ENCODE results near the gene CTNNA3.

Gene CTNNA3

DNA sequence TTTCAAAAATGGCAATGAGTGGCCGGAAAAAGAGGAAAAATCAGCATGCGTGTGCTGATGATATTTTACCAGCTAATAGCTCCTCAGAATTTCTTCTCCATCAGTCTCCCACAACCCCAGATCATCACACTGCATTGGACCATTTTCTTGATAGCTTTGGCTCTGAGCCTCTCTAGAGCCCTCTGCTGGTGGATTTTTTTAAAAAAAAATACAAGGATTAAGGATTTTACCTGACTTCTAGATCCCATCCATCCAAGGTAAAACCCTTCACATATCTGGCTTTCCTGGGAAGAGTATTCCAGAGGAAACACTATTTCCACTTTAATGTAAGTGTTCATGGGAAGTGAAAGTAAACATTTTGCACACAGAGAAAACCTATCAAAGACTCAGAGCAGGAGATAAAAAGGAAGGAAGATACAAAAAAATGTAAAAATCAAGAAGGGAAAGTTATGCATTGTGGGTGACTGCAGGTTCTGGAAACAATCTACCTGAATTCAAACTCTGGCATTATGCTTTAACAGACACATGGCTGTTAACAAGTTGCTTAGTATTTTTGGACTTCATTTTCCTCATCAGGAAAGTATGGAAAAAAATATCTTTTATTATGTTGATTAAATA, 389.3 kb downstream of the CTNNA3 start:
- DNase-seq: peak; percentile 72

DNA sequence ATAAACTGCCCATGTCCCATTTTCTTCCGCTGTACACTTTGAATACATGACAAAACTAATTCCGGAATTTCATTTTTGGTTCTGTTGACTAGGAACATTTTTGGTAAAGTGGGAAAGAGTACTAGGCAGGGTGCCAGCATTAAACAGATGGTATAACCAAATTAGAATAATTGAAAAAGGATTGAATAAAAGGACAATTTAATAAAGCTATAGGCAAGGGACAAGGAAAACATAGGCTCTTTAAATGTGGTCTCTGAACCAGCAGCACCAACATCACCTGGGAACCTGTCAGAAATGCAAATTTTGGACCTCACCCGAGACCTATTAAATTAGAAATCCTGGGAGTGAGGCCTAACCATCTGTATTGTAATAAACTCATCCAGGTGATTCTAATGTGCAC, 393.3 kb downstream of the CTNNA3 start:
- DNase-seq: no peak

DNA sequence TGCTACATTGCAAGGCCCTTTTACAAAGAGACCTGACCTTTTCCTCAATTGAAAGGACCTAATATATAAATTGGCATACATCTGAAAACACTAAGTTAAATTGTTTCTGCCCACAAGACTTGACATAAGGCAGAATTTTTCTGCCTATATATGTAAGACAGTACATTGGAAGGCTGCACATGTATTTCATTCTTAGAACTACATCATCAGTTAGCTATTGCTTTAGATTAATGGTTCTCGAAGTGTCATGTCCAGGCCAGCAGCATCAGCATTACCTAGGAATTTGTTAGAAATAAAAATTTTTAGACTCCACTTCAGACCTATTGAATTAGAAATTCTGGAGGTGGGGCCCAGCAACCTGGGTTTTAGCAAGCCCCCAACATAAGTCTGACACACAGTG, 396.2 kb downstream of the CTNNA3 start:
- DNase-seq: no peak

DNA sequence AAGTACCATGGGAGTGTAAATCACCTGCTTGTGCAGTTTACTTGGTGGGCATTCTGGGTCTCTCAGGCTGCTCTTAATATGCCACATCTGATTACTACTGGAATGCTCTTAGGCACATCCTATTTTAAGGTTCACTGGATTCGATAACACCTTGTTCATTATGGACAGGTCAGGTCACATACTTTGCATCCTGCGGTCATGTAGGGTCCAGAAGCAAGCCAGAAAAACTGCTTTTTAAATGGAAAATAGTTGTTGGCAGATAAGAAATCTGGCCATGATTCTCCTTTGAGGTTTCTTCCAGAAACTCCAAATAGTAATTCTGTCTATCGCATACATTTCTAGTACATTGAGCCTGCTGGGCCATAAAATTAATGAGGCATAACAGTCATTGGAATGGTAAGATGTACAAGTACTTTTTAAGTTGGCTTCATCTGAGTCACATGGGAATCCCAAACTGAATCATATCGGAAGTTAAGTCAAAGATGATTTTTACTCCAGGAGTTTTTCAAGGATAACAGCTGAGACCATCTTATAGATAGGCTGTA, 398.3 kb downstream of the CTNNA3 start:
- DNase-seq: no peak

DNA sequence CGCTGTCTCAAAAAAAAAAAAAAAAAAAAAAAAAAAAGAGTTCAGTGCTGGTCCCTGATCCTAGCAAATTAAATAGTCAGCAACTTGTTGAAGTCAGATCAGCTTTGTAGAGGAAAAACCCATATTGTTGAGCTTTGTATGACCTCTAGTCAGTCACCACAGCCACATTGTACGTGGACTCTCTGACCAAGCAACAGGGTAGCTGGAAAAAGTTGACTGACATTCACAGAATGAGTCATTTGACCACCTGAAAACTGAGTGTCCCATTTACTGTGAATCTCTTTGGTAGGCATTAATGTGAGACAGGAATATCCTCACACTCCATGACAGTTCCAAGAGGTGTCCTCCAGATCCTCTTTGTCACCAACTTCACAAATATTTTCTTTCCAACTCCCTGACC, 399.1 kb downstream of the CTNNA3 start:
- DNase-seq: no peak

DNA sequence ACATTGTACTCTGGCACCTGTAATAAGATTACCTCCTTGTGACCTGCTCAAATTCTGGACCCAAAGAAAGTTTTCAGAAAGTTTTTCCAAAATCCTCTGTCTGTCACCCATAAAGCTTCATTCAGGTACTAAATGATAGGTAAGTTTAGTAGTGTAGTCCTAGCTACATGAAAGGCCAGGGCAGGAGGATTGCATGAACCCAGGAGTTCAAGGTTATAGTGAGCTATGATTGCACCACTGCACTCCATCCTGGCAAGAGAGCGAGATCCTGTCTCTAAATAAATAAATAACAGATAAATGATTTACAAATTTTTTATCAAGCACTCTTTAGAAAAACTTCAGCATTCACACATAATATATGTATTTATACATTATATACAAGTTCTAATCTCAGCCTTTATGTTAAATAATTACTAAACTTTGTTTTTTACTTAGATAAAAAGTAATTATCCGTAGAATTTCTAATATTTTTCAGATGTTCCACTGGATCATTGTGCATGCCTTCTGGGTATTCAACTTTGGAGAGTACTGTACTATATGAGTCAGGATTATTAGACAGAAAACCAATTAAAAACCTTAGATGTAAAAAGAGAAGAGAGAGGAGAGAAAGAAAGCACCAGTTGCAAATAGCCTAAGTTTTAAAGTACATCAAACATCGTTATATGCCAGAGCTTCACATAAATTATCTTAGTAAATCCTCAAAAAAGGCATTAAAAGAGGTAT, 407.1 kb downstream of the CTNNA3 start:
- no peak for DNase-seq

DNA sequence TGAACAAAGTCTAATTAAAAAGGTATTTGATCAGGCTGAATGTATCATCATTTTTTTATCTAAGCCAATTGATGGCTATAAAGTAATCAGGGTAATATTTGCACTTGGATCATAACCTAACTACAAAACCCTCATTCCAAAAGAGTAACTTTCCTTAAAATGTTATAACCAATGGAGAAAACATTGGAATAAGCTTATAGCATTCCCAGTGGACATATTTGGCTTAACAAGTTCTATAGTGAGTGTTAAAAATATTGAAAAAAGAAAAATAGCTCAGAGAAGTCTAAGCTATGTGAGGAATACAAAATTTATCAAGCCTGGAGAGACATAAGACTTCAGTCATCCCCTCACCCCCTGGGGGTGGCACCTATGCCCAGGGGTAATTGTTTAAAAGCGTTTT, 411.4 kb downstream of the CTNNA3 start:
- DNase-seq: no peak

DNA sequence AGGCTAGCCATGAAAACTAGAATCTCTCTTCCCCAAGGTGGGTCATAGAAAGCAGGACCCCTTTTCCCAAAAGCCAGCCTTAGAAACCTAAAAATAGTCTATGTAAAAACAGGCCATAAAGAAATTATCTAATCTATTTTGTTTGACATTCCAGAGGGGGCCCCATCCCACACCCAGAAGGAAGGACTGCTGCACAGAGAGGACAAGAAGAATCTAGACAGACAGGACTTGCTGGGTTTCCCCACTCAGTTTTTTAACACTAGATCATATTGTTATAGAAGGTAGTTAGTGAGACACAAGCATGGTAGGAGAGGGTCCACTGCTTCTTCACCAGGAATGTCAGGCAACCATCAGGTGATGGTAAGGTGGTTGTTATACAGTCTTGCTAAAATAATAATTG, 413.1 kb downstream of the CTNNA3 start:
- no peak for DNase-seq

DNA sequence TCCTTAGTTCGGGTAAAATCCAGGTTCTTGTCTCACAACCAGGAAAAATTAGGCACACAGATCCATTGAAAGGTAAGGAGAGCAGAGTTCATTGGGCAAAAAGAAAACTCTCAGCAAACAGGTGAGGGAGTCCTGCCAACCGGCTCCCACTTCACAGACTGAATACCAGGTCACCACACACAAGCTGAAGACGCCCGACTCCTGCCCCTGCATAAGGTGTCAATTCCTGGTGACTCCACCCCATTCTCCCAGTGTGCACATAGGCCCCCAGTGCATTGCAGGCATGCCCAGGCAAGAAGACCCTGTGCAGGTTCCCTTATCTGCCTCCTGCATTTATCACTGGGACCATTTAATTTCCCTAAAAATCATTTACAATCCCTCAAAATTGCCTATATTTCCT, 415.6 kb downstream of the CTNNA3 start:
- DNase-seq: no peak

DNA sequence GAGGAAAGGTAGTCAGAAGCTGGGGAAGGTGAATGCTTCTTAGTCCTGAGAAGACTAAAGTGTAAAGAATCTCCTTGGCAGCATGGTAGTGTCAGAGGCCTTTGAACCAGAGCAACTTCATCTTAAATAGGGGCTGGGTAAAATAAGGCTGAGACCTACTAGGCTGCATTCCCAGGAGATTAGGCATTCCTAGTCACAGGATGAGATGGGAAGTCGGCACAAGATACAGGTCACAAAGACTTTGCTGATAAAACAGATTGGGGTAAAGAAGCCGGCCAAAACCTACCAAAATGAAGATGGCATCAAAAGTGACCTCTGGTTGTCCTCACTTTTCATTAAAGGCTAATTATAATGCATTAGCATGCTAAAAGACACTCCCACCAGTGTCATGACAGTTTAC, 418.6 kb downstream of the CTNNA3 start:
- no peak for DNase-seq

DNA sequence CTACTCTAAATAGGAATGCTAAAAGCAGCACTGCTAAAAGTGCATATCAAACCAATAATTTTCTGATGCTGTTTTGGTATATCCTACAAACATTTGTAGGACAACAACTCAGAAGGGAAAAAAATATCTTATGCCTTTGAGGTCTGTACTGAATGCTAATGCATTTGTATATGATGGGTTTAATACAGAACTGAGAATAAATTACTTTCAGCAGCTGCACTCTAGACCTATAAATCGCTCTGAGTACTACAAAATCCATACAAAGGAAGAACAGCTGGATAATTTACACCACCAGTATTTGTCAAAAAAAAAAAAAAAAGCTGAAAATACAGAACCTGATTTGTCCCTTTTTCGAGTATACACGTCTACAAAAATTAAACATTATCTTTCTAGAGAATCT, 426.2 kb downstream of the CTNNA3 start:
- DNase-seq: no peak

DNA sequence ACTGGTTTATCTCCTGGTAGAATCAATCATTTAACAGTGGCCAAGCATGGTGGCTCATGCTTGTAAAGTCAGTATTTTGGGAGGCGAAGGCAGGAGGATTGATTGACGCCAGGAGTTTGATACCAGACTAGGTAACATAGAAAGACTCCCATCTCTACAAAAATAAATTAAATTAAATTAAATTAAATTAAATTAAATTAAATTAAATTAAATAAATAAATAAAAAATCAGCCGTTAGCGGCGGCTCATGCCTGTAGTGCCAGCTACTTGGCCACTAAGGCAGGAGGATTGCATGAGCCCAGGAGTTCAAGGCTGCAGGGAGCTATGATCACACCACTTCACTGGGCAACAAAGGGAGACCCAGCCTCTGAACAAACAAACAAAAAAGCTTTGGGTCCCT, 427.8 kb downstream of the CTNNA3 start:
- no peak for DNase-seq

DNA sequence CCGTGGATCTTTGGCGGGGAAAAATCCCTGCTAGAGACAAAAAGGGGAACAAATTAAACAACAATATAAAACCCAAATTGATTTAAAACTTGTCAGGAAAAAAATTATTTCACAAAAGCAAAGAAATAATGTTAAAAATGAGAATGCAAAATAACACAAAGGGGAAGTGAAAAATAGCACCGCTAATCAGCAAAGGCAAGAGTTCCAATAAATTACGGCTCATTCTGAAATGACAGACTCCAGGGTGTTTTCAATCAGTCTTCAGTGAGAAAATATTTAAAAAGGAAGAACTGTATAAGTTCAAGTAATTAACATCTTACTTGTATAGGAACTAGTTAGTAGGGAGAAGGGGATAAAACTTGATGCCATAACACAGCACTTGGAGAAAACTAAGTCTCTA, 433.3 kb downstream of the CTNNA3 start:
- no peak for DNase-seq

DNA sequence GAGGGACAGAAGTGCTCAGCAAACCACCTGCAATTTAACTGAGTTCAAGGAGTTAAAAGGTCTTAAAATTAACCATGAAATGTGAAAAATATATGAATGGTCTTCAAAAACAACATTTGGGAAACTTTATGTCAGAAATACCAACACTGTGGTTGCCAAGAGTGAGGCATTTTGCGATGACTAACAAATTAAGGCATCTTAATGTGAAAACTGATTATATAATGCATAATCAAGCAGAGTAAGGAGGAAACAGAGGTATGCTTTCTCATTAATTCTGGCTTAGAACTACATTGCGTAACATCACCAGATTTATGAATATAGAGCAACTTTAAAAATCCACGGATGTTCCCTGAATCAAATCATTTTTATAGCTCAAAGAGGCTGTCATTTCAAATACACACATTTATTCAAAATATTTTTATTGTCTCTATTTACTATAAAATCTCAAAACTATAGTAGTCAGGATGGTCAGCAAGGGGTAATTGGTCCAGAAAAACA, 434.6 kb downstream of the CTNNA3 start:
- DNase-seq: no peak

DNA sequence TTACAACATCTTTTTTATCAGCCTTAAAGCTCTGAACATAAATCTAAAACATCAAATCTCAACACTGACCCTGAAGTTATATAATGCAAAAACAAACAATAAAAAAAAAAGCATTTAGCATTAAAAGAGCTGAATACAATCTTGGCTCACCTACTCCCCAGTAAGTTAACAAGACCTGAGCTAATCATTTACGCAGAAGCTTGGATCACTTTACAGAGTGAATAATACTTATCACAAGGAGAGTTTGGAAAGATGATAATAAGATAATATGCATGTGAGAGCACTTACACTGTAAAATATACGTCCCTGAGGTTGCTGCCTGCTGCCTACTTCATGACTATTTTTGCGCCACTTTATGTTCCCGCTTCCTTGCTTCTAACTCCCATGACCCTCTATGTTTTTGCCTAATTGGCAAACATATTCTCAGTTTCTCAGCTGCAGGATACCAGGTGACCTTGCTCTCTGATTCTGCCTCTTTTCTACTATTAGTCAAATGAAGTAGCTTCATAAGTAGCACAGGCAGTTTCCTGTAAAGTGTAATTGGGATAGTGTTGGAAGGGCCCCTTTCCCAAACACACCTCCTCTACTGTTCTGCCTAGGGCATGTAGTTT, 436.6 kb downstream of the CTNNA3 start:
- DNase-seq: no peak

DNA sequence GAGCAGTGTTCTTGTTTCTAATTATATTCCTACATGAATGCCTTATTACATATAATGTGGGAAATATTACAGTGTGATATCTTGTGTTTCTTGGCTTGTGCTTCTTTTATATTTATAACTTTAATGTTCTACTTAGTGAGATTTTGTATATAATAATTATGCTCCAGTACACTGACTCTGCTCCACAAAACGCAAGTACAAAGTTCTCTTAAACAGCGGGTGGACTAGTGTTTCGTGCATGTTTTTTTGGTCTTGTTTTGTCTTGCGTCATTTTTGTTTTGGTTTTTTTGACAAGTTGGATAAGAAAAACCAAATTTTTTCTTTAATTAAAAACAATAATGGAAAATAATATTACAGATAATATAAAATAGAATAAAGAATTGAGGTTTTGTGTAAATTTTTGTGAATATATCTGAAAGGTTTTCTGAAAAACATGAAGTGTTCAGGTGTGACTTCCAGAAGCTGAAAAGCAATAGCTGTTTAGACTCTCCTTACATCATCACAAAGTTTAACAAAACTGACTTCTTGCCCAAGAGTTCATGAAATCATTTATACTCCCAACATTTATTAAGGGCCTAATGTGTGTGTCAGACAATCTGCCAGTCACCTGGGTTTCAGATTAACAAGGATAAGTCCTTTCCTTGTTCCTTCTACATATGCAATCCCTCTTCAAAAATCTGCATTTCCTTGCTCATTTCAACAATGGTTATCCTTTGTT, 438.4 kb downstream of the CTNNA3 start:
- DNase-seq: no peak

DNA sequence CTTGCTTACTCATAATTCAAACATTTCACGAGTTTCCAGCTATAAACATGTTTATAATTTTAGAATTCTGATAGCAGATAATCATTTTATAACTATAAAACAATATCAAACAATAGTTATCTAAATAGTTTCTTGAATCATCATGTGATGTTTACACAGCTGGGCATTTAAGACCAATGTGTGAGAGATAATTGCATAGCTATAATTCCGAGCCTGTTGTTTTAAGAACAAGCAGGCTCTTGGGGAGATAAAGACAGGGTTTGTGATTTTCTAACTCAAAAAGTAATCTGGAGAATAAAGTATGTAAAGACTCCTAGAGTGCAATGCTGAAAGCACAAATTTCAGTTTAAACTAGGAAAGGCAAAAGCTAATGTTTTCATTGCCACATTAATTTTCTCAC, 439.0 kb downstream of the CTNNA3 start:
- peak; percentile 7 for DNase-seq

DNA sequence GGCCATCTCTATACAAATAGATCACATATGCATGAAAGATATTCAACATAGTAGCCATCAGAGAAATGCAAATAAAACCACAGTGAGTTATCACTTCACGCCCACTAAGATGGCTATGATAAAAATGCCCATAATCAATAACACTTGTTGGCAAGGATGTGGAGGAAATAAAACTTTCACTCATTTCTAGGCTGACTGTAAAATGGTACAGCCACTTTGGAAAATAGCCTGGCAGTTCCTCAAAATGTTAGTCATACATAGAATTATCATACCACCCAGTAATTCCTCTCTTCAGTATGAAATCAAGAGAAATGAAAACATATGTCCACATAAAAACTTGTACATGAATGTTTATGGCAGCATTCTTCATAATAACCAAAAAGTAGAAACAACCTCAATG, 445.3 kb downstream of the CTNNA3 start:
- no peak for DNase-seq

DNA sequence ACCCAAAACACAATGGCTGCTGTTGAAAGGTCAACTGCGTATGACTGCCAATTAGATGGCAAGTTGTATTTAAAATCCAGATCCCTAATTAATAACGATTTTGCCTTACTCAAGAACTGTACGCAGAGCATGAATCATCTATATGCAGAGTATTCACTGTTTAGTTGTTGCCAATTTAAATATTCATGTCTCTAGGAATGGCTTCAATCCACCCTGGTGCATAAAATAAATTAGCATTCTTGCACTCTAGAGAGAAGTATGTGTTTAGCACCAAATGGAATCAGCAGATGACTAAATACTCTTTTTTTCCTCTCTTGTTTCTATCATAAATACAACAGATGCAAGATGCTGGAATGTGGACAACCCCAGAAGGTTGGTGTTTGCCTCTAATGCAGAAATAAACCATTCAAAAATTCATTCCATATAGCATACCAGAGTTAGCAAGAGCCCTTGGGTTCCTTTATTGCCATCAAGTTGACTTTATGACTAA, 449.9 kb downstream of the CTNNA3 start:
- DNase-seq: no peak

DNA sequence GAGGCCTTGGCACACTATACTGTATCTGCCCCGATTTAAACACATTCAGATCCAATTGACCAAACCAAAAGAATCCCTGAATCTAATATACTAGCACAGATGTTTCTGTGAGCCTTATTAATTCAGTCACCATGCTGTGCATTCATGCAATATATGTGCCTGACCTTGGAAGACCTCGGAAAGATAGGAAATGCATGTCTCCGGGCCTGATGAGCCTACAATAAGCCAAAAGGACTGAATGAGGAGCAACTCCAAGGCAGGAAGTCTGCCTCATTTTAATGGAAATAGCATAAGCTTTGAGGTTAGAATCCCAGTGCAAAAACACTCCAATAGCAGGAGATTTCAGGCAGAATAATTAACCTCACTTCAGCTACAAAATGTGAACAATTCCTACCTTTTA, 453.5 kb downstream of the CTNNA3 start:
- no peak for DNase-seq

DNA sequence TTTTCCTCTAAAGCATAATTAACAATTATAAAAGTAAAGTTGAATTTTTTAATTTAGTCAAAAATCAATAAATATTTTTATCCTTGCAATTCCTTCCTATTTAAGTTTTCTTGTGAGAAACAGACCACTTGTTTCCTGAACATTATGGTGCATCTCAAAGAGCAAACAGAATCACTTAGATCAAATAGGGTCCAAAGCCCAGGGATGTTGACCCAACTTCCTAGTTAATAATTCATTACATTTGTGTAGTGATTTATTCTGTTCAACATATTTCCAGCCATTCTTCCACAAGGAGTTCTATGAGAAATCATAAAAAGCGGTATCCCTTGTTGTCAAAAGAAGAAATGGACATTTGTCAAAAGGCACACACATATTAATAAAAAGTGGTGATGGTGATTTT, 454.5 kb downstream of the CTNNA3 start:
- no peak for DNase-seq

DNA sequence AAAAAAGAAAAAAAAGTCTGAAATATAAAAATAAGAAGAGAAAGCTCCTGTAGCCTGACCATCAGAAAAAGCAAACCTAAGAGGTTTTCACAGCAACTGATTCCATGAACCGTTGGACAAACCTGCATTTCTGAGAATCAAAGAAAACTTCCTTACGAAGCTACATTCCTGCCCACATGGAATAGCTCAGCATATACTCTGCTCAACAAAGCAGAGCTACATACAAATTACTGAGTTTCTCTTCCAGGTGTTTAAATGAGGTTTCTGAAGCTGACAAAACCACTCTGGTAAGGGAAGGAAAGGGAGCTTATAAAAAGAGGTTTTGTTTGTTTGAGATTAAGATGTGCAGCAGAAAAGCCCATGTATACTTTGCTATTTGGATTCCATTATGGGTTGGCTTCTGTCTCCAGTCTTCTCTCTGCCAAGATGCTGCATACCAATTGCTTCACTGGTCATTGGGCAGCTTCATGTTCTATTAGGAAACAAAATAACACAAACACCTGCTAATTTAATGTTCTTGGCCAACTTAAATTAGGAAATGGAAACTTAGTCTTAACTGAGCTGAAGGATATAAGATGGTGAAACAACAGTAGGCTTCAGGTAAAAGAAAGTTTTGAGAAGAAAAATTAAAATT, 456.0 kb downstream of the CTNNA3 start:
- no peak for DNase-seq

Data from OCI-M1 (cell line).